Measurements from ENCODE around the gene SLC6A3. TPM values are rescaled to one million over a fixed set of nuclear protein-coding genes. Genes with fewer than 3 reads are reported as not detected.

Gene SLC6A3
- total RNA-seq, 1 experiment from 2014 or later = 0.74 TPM

GRCh38 chr5:1477341-1477740 lies 32.1 kb upstream of the SLC6A3 start (continued):
- TF ChIP-seq PRDM15 (CRISPR knock-in tag; IDR thresholded peaks at IDR 0.05) = no peak

- POLR2A ChIA-PET = no interaction called here
- no peak overlapping the region for H3K27ac Mint-ChIP-seq
Observed at GRCh38 chr5:1476967-1477310, 31.7 kb upstream of the SLC6A3 start.

More at GRCh38 chr5:1476967-1477310, 31.7 kb upstream of the SLC6A3 start:
- CTCF ChIA-PET = interaction anchor here (1.6 kb wide), 1 partner anchor 9 kb away, joined by 6 read pairs; no protein-coding TSS in a partner anchor
- TF ChIP-seq CREM (CRISPR knock-in tag; IDR thresholded peaks at IDR 0.05) (no peak), IRF1 (CRISPR knock-in tag; IDR thresholded peaks at IDR 0.05) (no peak), ZNF138 (CRISPR knock-in tag; conservative IDR thresholded peaks at IDR 0.05) (no peak), ELF4 (CRISPR knock-in tag; IDR thresholded peaks at IDR 0.05; ENCODE audit: low read depth) (no peak), ZNF396 (CRISPR knock-in tag; IDR thresholded peaks at IDR 0.05; ENCODE audit: borderline replicate concordance) (no peak), MAX (CRISPR knock-in tag; IDR thresholded peaks at IDR 0.05) (no peak), E2F1 (CRISPR knock-in tag; IDR thresholded peaks at IDR 0.05) (no peak), ESRRA (CRISPR knock-in tag; IDR thresholded peaks at IDR 0.05; ENCODE audit: borderline replicate concordance) (no peak), MXD4 (CRISPR knock-in tag; IDR thresholded peaks at IDR 0.05; ENCODE audit: borderline replicate concordance) (no peak), ZMAT4 (CRISPR knock-in tag; IDR thresholded peaks at IDR 0.05) (no peak), FOXP1 (CRISPR knock-in tag; IDR thresholded peaks at IDR 0.05; ENCODE audit: borderline replicate concordance) (no peak)
- TF ChIP-seq, protein P1, sequence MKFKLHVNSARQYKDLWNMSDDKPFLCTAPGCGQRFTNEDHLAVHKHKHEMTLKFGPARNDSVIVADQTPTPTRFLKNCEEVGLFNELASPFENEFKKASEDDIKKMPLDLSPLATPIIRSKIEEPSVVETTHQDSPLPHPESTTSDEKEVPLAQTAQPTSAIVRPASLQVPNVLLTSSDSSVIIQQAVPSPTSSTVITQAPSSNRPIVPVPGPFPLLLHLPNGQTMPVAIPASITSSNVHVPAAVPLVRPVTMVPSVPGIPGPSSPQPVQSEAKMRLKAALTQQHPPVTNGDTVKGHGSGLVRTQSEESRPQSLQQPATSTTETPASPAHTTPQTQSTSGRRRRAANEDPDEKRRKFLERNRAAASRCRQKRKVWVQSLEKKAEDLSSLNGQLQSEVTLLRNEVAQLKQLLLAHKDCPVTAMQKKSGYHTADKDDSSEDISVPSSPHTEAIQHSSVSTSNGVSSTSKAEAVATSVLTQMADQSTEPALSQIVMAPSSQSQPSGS (CRISPR knock-in tag; IDR thresholded peaks at IDR 0.05; ENCODE audit: borderline replicate concordance, low read depth) = no peak
- TF ChIP-seq, protein P2, sequence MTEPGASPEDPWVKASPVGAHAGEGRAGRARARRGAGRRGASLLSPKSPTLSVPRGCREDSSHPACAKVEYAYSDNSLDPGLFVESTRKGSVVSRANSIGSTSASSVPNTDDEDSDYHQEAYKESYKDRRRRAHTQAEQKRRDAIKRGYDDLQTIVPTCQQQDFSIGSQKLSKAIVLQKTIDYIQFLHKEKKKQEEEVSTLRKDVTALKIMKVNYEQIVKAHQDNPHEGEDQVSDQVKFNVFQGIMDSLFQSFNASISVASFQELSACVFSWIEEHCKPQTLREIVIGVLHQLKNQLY (CRISPR knock-in tag; IDR thresholded peaks at IDR 0.05) = no peak
- TF ChIP-seq, protein P3, sequence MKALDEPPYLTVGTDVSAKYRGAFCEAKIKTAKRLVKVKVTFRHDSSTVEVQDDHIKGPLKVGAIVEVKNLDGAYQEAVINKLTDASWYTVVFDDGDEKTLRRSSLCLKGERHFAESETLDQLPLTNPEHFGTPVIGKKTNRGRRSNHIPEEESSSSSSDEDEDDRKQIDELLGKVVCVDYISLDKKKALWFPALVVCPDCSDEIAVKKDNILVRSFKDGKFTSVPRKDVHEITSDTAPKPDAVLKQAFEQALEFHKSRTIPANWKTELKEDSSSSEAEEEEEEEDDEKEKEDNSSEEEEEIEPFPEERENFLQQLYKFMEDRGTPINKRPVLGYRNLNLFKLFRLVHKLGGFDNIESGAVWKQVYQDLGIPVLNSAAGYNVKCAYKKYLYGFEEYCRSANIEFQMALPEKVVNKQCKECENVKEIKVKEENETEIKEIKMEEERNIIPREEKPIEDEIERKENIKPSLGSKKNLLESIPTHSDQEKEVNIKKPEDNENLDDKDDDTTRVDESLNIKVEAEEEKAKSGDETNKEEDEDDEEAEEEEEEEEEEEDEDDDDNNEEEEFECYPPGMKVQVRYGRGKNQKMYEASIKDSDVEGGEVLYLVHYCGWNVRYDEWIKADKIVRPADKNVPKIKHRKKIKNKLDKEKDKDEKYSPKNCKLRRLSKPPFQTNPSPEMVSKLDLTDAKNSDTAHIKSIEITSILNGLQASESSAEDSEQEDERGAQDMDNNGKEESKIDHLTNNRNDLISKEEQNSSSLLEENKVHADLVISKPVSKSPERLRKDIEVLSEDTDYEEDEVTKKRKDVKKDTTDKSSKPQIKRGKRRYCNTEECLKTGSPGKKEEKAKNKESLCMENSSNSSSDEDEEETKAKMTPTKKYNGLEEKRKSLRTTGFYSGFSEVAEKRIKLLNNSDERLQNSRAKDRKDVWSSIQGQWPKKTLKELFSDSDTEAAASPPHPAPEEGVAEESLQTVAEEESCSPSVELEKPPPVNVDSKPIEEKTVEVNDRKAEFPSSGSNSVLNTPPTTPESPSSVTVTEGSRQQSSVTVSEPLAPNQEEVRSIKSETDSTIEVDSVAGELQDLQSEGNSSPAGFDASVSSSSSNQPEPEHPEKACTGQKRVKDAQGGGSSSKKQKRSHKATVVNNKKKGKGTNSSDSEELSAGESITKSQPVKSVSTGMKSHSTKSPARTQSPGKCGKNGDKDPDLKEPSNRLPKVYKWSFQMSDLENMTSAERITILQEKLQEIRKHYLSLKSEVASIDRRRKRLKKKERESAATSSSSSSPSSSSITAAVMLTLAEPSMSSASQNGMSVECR (CRISPR knock-in tag; IDR thresholded peaks at IDR 0.05; ENCODE audit: borderline replicate concordance) = no peak
- TF ChIP-seq, protein P4, sequence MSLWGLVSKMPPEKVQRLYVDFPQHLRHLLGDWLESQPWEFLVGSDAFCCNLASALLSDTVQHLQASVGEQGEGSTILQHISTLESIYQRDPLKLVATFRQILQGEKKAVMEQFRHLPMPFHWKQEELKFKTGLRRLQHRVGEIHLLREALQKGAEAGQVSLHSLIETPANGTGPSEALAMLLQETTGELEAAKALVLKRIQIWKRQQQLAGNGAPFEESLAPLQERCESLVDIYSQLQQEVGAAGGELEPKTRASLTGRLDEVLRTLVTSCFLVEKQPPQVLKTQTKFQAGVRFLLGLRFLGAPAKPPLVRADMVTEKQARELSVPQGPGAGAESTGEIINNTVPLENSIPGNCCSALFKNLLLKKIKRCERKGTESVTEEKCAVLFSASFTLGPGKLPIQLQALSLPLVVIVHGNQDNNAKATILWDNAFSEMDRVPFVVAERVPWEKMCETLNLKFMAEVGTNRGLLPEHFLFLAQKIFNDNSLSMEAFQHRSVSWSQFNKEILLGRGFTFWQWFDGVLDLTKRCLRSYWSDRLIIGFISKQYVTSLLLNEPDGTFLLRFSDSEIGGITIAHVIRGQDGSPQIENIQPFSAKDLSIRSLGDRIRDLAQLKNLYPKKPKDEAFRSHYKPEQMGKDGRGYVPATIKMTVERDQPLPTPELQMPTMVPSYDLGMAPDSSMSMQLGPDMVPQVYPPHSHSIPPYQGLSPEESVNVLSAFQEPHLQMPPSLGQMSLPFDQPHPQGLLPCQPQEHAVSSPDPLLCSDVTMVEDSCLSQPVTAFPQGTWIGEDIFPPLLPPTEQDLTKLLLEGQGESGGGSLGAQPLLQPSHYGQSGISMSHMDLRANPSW (CRISPR knock-in tag; conservative IDR thresholded peaks at IDR 0.05; ENCODE audit: low read depth) = no peak
- Mint-ChIP-seq H3K9me3 (no peaks in the 10 kb centered on the region), H3K27me3 (ENCODE audit: low read depth) (no peaks in the 10 kb centered on the region), H3K4me1 (peaks cover 5% of the 10 kb centered on the region), H3K36me3 (peaks cover 63% of the 10 kb centered on the region), H3K4me3 (no peak overlapping the region)
- no peak for DNase-seq (ENCODE audit: low spot score)
- ATAC-seq = no peak
